ENCODE data around the gene MAST4.

The MAST4 gene

GRCh38 chr5:66737096-66737495 is 140.9 kb downstream of the MAST4 start:
- H3K4me3 ChIP-seq (ENCODE audit: low read depth, low read length) = no peak overlapping the region
- DNase-seq (ENCODE audit: low read depth) = no peak
- no peak for TF ChIP-seq CTCF (conservative IDR thresholded peaks at IDR 0.05; ENCODE audit: low read depth, low read length)

- TF ChIP-seq CTCF (conservative IDR thresholded peaks at IDR 0.05; ENCODE audit: low read depth, low read length) = no peak
- H3K4me3 ChIP-seq (ENCODE audit: low read depth, low read length) = no peak overlapping the region
- DNase-seq (ENCODE audit: low read depth) = no peak
These were observed 141.9 kb downstream of the MAST4 start for GRCh38 chr5:66738136-66738535.

GRCh38 chr5:66739021-66739420 is 142.8 kb downstream of the MAST4 start:
- no peak for TF ChIP-seq CTCF (conservative IDR thresholded peaks at IDR 0.05; ENCODE audit: low read depth, low read length)
- DNase-seq (ENCODE audit: low read depth) = no peak
- no peak overlapping the region for H3K4me3 ChIP-seq (ENCODE audit: low read depth, low read length)

- no peak for DNase-seq (ENCODE audit: low read depth)
- no peak for TF ChIP-seq CTCF (conservative IDR thresholded peaks at IDR 0.05; ENCODE audit: low read depth, low read length)
These were observed 143.8 kb downstream of the MAST4 start for GRCh38 chr5:66739951-66740350.

GRCh38 chr5:66741394-66741793 is 145.2 kb downstream of the MAST4 start:
- no peak for DNase-seq (ENCODE audit: low read depth)
- H3K4me3 ChIP-seq (ENCODE audit: low read depth, low read length) = no peak overlapping the region
- TF ChIP-seq CTCF (conservative IDR thresholded peaks at IDR 0.05; ENCODE audit: low read depth, low read length) = no peak

More at GRCh38 chr5:66739951-66740350, 143.8 kb downstream of the MAST4 start:
- H3K4me3 ChIP-seq (ENCODE audit: low read depth, low read length) = no peak overlapping the region

GRCh38 chr5:66742083-66742895 is 146.1 kb downstream of the MAST4 start:
- H3K4me3 ChIP-seq (ENCODE audit: low read depth, low read length) = no peak overlapping the region
- peak; percentile 4 for DNase-seq (ENCODE audit: low read depth)
- peak; percentile 23 for TF ChIP-seq CTCF (conservative IDR thresholded peaks at IDR 0.05; ENCODE audit: low read depth, low read length)

GRCh38 chr5:66742896-66743247 is 146.7 kb downstream of the MAST4 start:
- no peak for DNase-seq (ENCODE audit: low read depth)
- H3K4me3 ChIP-seq (ENCODE audit: low read depth, low read length) = no peak overlapping the region
- TF ChIP-seq CTCF (conservative IDR thresholded peaks at IDR 0.05; ENCODE audit: low read depth, low read length) = no peak

All from choroid plexus epithelial cell (primary cell).